H9 (cell line): ENCODE data around the gene DHX30. TPM values are rescaled to one million over a fixed set of nuclear protein-coding genes. Genes with fewer than 3 reads are reported as not detected.

Experiments
- DNase-seq: peaks from one replicate; pipeline ENCODE4 v3.0.0-alpha.2; 2017
- H2AFZ ChIP-seq: one replicate; pipeline ENCODE4 v1.6.1; 2013; ENCODE audit warnings: mild to moderate bottlenecking, low read length, control low read depth, moderate library complexity
- H2AK5ac ChIP-seq: 2 replicates; pipeline ENCODE4 v1.6.1; 2013; ENCODE audit warnings: low read length, control low read depth, mixed read lengths; ENCODE audit not compliant: insufficient read length
- H2BK120ac ChIP-seq: one replicate; pipeline ENCODE4 v1.6.1; 2013; ENCODE audit warnings: low read depth, mild to moderate bottlenecking, low read length, control low read depth, inconsistent platforms; ENCODE audit not compliant: poor library complexity, severe bottlenecking
- H2BK12ac ChIP-seq: 2 replicates; pipeline ENCODE4 v1.6.1; 2013; ENCODE audit warnings: low read length, control low read depth, mixed read lengths, low read depth; ENCODE audit not compliant: insufficient read length
- H2BK15ac ChIP-seq: 2 replicates; pipeline ENCODE4 v1.6.1; 2013; ENCODE audit warnings: low read depth, low read length, control low read depth
- H2BK20ac ChIP-seq: one replicate; pipeline ENCODE4 v1.6.1; 2013; ENCODE audit warnings: low read depth, mild to moderate bottlenecking, low read length, control low read depth, inconsistent platforms; ENCODE audit not compliant: poor library complexity, severe bottlenecking
- H2BK5ac ChIP-seq: 2 replicates; pipeline ENCODE4 v1.6.1; 2013; ENCODE audit warnings: low read length, control low read depth, mixed read lengths; ENCODE audit not compliant: insufficient read length
- H3K14ac ChIP-seq: 2 replicates; pipeline ENCODE4 v1.6.1; 2013; ENCODE audit warnings: low read length, control low read depth; ENCODE audit not compliant: insufficient read depth
- H3K18ac ChIP-seq: 2 replicates; pipeline ENCODE4 v1.6.1; 2013; ENCODE audit warnings: low read depth, mild to moderate bottlenecking, mixed read lengths, low read length, control low read depth; ENCODE audit not compliant: insufficient read length
- H3K23ac ChIP-seq: 2 replicates; pipeline ENCODE4 v1.6.1; 2013; ENCODE audit warnings: low read length, control low read depth, mixed read lengths, low read depth; ENCODE audit not compliant: insufficient read length
- H3K23me2 ChIP-seq: 2 replicates; pipeline ENCODE4 v1.6.1; 2013; ENCODE audit warnings: low read depth, mild to moderate bottlenecking, mixed read lengths, low read length, control low read depth; ENCODE audit not compliant: insufficient read length, poor library complexity, severe bottlenecking
- H3K27ac ChIP-seq: 2 replicates; pipeline ENCODE4 v1.5.1; 2013; ENCODE audit warnings: low read length, control low read depth, mixed read lengths, low read depth; ENCODE audit not compliant: insufficient read length
- H3K27me3 ChIP-seq: 2 replicates; pipeline ENCODE4 v1.6.1; 2013; ENCODE audit warnings: low read length, control low read depth, inconsistent platforms; ENCODE audit not compliant: insufficient read depth
- H3K4ac ChIP-seq: 2 replicates; pipeline ENCODE4 v1.6.1; 2013; ENCODE audit warnings: low read depth, mild to moderate bottlenecking, control low read depth, inconsistent platforms, low read length, moderate library complexity
- H3K4me1 ChIP-seq: 2 replicates; pipeline ENCODE4 v1.6.1; 2013; ENCODE audit warnings: low read length, control low read depth, inconsistent platforms; ENCODE audit not compliant: insufficient read depth
- H3K4me2 ChIP-seq: 2 replicates; pipeline ENCODE4 v1.6.1; 2013; ENCODE audit warnings: low read length, control low read depth, mixed read lengths; ENCODE audit not compliant: insufficient read length, insufficient read depth
- H3K56ac ChIP-seq: 2 replicates; pipeline ENCODE4 v1.6.1; 2013; ENCODE audit warnings: low read depth, mild to moderate bottlenecking, mixed read lengths, low read length, control low read depth; ENCODE audit not compliant: insufficient read length
- H3K79me1 ChIP-seq: 2 replicates; pipeline ENCODE4 v1.6.1; 2013; ENCODE audit warnings: low read depth, mild to moderate bottlenecking, moderate library complexity, low read length, control low read depth, inconsistent platforms; ENCODE audit not compliant: insufficient read depth, poor library complexity, severe bottlenecking
- H3K79me2 ChIP-seq: 2 replicates; pipeline ENCODE4 v1.6.1; 2013; ENCODE audit warnings: low read length, control low read depth, inconsistent platforms; ENCODE audit not compliant: insufficient read depth
- H3K9ac ChIP-seq: 2 replicates; pipeline ENCODE4 v1.6.1; 2013; ENCODE audit warnings: low read length, control low read depth, mixed read lengths; ENCODE audit not compliant: insufficient read length; ENCODE audit errors: extremely low read depth
- H3K9me3 ChIP-seq: one replicate; pipeline ENCODE4 v1.6.1; 2013; ENCODE audit warnings: low read depth, low read length, inconsistent platforms; ENCODE audit not compliant: control insufficient read depth
- H3T11ph ChIP-seq: one replicate; pipeline ENCODE4 v1.6.1; 2013; ENCODE audit warnings: mild to moderate bottlenecking, low read length, control low read depth, inconsistent platforms
- H4K20me1 ChIP-seq: one replicate; pipeline ENCODE4 v1.6.1; 2013; ENCODE audit not compliant: control insufficient read depth, insufficient read length, insufficient read depth
- H4K5ac ChIP-seq: 2 replicates; pipeline ENCODE4 v1.6.1; 2013; ENCODE audit warnings: low read depth, mild to moderate bottlenecking, mixed read lengths, low read length, control low read depth; ENCODE audit not compliant: insufficient read length
- H4K8ac ChIP-seq: replicated peaks from 2 replicates; pipeline ENCODE4 v1.6.1; 2013; ENCODE audit warnings: low read length, control low read depth, mixed read lengths, low read depth; ENCODE audit not compliant: insufficient read length
- H4K91ac ChIP-seq: 2 replicates; pipeline ENCODE4 v1.6.1; 2013; ENCODE audit warnings: low read depth, mild to moderate bottlenecking, moderate library complexity, mixed read lengths, low read length, control low read depth; ENCODE audit not compliant: insufficient read length
- H3K27ac Mint-ChIP-seq, 3 experiments: 2 replicates in 2 of 3; 3 replicates in 1 of 3; pipeline ENCODE4 v1.8.0; 2020 to 2021; ENCODE audit warnings: mixed read lengths in 3 of 3, mild to moderate bottlenecking in 1 of 3, moderate library complexity in 1 of 3
- H3K27me3 Mint-ChIP-seq: 2 replicates; pipeline ENCODE4 v1.8.0; 2021; ENCODE audit warnings: low read depth, mild to moderate bottlenecking, moderate library complexity, mixed read lengths
- H3K36me3 Mint-ChIP-seq, 3 experiments: 2 replicates in 2 of 3; 3 replicates in 1 of 3; pipeline ENCODE4 v1.8.0; 2020 to 2021; ENCODE audit warnings: low read depth in 3 of 3, mixed read lengths in 3 of 3; ENCODE audit not compliant: insufficient read depth in 1 of 3
- H3K4me1 Mint-ChIP-seq, 2 experiments: 2 replicates each; pipeline ENCODE4 v1.8.0; 2020; ENCODE audit warnings: mixed read lengths in 2 of 2
- H3K4me3 Mint-ChIP-seq, 2 experiments: 2 replicates in 1 of 2; 3 replicates in 1 of 2; pipeline ENCODE4 v1.8.0; 2020 to 2021; ENCODE audit warnings: mild to moderate bottlenecking in 2 of 2, mixed read lengths in 2 of 2, moderate library complexity in 1 of 2
- H3K9me3 Mint-ChIP-seq, 2 experiments: 2 replicates in 1 of 2; 3 replicates in 1 of 2; pipeline ENCODE4 v1.8.0; 2020; ENCODE audit warnings: mild to moderate bottlenecking in 2 of 2, mixed read lengths in 2 of 2, moderate library complexity in 1 of 2
- CTCF ChIP-seq: fragments of 200-600 bp; sonication (generic); conservative IDR thresholded peaks from 3 replicates; pipeline ENCODE4 v1.8.0; 2021; ENCODE audit warnings: antibody characterized with exemption, mild to moderate bottlenecking
- WGBS: extraction: QIAGEN DNeasy Blood & Tissue Kit; methylation state at CpG from one replicate; pipeline ENCODE4 v1.1.7; 2013; ENCODE audit warnings: missing lambda C conversion rate, low lambda C conversion rate, mixed read lengths; ENCODE audit not compliant: insufficient read length; ENCODE audit errors: extremely low coverage; 5-methylcytosine and 5-hydroxymethylcytosine counted together
- total RNA-seq: library from RNA; stranded (reverse); gene quantifications from 2 replicates; pipeline ENCODE4 v1.2.1, GENCODE V29; 2021

The DHX30 gene
- total RNA-seq, 1 experiment from 2014 or later, result 107 TPM

GRCh38 chr3:47847260-47847659, 44.3 kb downstream of the DHX30 start:
- no peak overlapping the region for H2BK20ac ChIP-seq
- no peaks in the 10 kb centered on the region for H3K79me1 ChIP-seq
- no peak overlapping the region for H3K18ac ChIP-seq
- H2AFZ ChIP-seq, result no peak overlapping the region
- H2BK120ac ChIP-seq, result no peak overlapping the region
- no peaks in the 10 kb centered on the region for H3K23me2 ChIP-seq
- H3T11ph ChIP-seq, result no peak overlapping the region
- no peak overlapping the region for H2BK5ac ChIP-seq
- H4K8ac ChIP-seq, result no peak overlapping the region
- H3K4me1 Mint-ChIP-seq, result peaks cover 8 to 22% of the 10 kb centered on the region in 2 experiments
- WGBS, result no CpG with 5 or more reads among the region's 11 CpGs
- H3K4ac ChIP-seq, result no peak overlapping the region
- no peak overlapping the region for H3K4me3 Mint-ChIP-seq
- H3K9ac ChIP-seq, result no peak overlapping the region
- no peaks in the 10 kb centered on the region for H3K4me1 ChIP-seq
- H3K9me3 ChIP-seq, result no peaks in the 10 kb centered on the region
- no peaks in the 10 kb centered on the region for H4K20me1 ChIP-seq
- H3K56ac ChIP-seq, result no peak overlapping the region
- no peaks in the 10 kb centered on the region for H3K79me2 ChIP-seq
- no peaks in the 10 kb centered on the region for H3K27me3 ChIP-seq
- no peak overlapping the region for H4K91ac ChIP-seq
- H2BK12ac ChIP-seq, result no peak overlapping the region
- H3K14ac ChIP-seq, result no peak overlapping the region
- peaks cover 60 to 96% (median 84%) of the 10 kb centered on the region in 3 experiments for H3K36me3 Mint-ChIP-seq
- H3K23ac ChIP-seq, result no peak overlapping the region
- no peak overlapping the region for H2BK15ac ChIP-seq
- H2AK5ac ChIP-seq, result no peak overlapping the region
- H4K5ac ChIP-seq, result no peak overlapping the region
- DNase-seq, result peak; percentile 66
- H3K4me2 ChIP-seq, result no peak overlapping the region
- no peaks in the 10 kb centered on the region; a peak in 1 of 5 replicates for H3K9me3 Mint-ChIP-seq
- TF ChIP-seq CTCF, result peak; percentile 35; the same call in 2 of the 3 replicates
- no peaks in the 10 kb centered on the region for H3K27me3 Mint-ChIP-seq
- H3K27ac Mint-ChIP-seq, result peak overlapping the region in 2 of 3 experiments; percentile 20 to 82; a peak in 2 of 7 replicates
- no peak overlapping the region for H3K27ac ChIP-seq
